Femur (tissue), 1 donor: Measurements from ENCODE around the gene HOXD13.

ENCODE experiments used
- DNase-seq: peaks from one replicate; pipeline ENCODE4 v3.0.0-alpha.2; 2017

HOXD13 gene

GRCh38 chr2:176107731-176108181 is 15.2 kb downstream of the HOXD13 start:
- no peak for DNase-seq

GRCh38 chr2:176109192-176109901 is 16.8 kb downstream of the HOXD13 start:
- DNase-seq = no peak

- DNase-seq = no peak
Measured at GRCh38 chr2:176109946-176110345, 17.4 kb downstream of the HOXD13 start.

DNA sequence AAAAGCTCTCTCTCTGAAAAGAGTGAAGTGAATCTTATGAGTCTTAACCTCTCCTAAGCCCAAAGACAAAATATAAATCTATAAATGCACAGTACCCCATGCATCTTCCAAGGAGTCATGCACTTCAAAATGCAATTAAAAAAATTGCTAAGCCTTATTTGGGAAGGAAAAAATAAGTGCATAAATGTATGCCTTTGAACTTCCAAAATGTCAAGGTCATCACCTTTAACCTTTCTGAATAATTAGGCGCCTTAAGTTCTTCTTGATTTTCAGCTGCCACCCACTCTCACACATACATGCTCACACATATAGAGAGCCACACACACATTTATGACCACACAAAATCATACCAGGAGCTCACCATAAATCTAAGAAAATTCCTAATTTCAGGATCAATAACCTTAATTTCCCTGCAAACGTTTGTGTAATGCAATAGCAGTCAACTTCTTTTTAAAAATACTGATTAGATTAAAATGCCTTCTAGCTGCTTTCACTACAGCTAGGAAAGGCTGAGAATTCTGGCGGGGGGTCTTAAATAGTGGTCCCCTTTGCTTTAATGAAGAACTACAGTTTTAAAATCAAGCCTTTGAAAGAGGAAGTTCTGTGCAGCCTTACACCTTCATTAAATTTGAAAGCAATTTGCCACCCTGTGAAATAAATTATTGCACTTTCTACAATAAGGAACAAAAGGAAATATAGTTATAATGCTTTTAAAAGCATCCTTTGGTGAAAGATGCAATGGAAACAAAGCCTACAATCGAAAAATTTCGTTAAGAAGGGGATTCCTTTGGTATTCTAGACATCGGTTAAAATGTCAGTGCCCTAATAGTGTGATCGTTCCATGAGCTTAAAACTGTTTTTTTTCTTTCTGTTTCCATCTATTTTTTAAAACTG is 18.1 kb downstream of the HOXD13 start:
- no peak for DNase-seq

GRCh38 chr2:176111309-176111663 is 18.8 kb downstream of the HOXD13 start:
- peak; percentile 85 for DNase-seq

DNA sequence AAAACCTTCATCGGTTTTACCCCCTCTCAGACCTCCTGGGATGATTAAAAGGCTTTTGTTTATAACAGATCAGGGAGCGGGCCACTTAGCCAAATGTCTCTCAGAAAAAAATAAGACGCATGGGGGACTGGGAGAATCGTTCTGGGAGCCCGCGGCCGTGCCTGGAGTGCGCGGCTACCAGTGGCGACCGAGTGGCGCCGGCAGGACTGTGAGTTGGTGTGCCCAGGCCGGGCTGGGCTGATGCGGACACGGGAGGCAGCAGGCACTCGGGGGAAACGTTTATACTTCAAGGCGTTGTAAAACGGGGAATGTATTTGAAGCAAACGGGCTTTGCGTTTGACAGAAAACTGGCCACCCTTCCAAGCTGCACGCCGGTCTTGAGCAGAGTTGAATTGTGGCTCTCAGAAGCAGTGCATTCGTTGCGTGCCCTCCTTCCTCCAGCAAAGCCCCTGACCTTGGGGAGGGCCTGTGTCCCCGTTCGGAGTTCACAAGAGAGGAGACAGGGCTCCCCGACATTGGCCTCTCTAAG is 19.4 kb downstream of the HOXD13 start:
- no peak for DNase-seq

DNA sequence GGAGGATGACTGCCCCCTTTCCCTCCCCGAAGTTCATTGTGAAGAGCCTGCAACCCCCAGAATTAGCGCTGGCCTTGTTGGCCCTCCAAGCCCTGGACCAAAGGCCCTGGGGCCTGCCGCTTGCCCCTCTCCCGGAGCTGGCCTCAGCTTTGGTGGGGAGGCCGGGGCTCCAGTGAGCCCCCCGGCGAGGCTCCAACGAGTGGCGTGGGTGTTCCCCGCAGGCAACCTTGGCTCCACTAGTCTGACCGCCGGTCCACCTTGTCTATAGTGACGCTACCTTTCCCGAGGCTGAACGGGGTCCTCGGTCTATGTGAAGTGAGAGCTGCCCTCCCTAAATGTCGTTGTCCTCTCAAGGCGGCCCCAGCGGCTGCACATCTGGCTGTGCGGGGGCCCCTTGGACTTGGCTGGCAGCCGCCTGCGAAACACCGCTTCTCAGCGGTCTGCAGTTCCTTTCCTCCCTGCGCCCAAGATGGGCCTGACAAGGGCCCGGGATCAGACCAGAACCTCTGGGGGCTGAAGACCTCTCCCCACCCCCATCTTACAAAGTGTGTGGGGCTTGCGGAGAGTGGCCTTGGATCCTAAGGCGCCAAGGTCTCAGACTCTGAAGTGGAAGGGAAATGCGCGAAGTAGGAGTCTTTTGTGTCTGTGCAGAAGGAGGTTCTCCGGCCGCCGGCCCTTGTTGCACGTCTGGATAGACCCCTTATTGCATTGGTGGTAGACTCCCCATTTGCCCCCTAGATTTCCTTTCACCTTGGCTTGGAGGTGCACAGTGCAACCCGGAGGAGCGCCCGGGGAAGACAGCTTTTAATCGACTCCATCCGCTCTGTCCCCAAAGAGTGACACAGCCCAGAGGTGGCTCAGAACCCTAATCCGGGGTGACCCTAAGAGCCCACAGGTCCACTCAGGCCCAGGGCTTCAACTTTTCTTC is 20.1 kb downstream of the HOXD13 start:
- DNase-seq = no peak

- no peak for DNase-seq
Measured at GRCh38 chr2:176114120-176114929, 21.8 kb downstream of the HOXD13 start.

- DNase-seq = no peak
Measured at GRCh38 chr2:176114930-176115625, 22.6 kb downstream of the HOXD13 start.

DNA sequence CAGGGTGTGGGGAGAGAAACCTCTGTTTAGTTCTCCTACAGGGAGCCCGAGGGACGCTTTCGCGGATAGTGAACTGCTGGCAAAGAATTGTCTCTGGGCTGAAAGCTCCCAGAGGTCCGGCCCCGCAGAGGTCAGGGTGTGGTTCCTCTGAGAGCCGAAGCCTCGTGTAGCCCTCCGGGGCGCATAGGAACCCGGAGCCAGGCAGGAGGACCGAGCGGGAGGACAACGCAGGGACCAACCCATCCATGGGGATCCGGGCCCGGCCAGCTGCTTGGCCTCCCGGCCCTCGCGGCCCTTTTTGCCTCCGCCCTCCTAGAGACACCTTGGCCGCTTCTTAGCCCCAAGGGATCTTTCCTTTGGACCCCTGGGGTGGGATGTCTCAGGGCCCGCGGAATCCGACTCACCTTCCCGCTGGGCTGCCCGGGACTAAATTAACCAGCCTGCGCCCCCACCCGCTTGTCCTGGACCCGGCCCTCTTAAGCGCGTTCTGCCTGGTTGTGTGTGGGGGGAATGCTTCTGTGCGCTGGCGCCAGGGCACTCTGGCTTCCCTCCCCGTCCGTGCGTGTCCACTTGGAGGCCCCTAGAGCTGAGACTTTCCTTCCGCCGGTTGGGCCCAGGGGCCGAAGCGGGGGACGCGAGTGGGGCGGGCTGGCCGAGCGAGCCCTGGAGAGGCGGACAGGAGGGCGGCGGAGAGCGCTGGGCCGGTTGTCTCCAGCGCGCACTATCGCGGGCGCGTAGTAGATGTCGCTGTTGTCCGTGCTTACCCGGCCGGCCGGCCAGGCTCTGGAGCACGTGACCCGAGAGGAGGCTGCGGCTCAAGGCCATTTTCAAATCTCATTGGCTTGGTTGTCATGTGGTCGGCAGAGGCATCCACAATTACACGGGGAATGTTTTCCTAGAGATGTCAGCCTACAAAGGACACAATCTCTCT is 23.6 kb downstream of the HOXD13 start, which contains the start of gene HOXD10:
HOXD10 (plus strand) TSS at position 896 of the 931 bp plus-strand sequence. CDS start 56 bp downstream, outside the sequence.
- peak; percentile 87 for DNase-seq

GRCh38 chr2:176117162-176117822 is 24.8 kb downstream of the HOXD13 start:
- no peak for DNase-seq

- DNase-seq = no peak
Measured at GRCh38 chr2:176117823-176118371, 25.4 kb downstream of the HOXD13 start.

- peak; percentile 42 for DNase-seq
Measured at GRCh38 chr2:176118601-176119339, 26.2 kb downstream of the HOXD13 start.

GRCh38 chr2:176120364-176121189 is 28.1 kb downstream of the HOXD13 start:
- no peak for DNase-seq

GRCh38 chr2:176121190-176122051 is 28.9 kb downstream of the HOXD13 start:
- DNase-seq = peak; percentile 28

DNA sequence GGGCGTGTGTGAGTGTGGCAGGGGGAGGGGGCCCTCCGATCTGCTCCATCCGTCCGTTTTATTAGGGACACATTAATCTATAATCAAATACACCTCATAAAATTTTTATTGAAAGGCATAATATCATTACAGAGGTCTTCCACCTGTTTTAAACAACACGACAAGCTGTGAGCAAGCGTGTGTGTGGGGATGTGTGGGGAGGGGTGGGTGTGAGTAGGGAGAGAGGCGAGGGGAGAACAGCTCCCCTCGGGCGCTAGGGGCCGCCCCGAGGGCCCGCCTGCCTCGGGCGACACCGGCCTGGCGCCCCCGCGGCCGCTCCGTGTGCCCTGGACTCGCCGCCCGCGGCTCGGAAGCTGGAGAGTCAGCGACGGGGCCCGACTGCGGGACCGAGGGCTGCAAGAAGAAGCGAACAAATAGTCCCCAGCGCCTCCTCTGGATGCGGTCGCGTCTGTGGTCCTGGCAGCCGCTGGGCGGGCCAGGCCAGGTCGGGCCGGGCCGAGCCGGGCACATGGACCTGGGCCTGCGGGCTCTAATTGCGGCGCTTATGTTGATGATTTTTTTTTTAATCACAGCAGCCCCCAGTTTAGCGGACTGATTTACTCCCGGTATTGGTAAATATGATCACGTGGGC is 29.6 kb downstream of the HOXD13 start:
- DNase-seq = no peak
